Esophagus (tissue), 2 donors: ENCODE data around the gene HCFC1. TPM values are rescaled to one million over a fixed set of nuclear protein-coding genes. Genes with fewer than 3 reads are reported as not detected.

ENCODE experiments used
- H3K27ac ChIP-seq, 2 donors: one replicate each; pipeline ENCODE4 v1.5.1; 2013; ENCODE audit warnings: low read depth in 2 of 2, mild to moderate bottlenecking in 2 of 2, inconsistent platforms in 1 of 2, low read length in 1 of 2, moderate library complexity in 1 of 2
- H3K27me3 ChIP-seq, 2 donors: one replicate each; pipeline ENCODE4 v1.6.1; 2013; ENCODE audit warnings: low read length in 2 of 2, control low read depth in 1 of 2, mild to moderate bottlenecking in 1 of 2; ENCODE audit not compliant: insufficient read depth in 2 of 2, control insufficient read depth in 1 of 2
- H3K36me3 ChIP-seq, 2 donors: one replicate each; pipeline ENCODE4 v1.6.1; 2013; ENCODE audit warnings: low read length in 1 of 2; ENCODE audit not compliant: control insufficient read depth in 2 of 2, insufficient read depth in 2 of 2
- H3K4me1 ChIP-seq, 2 donors: one replicate each; pipeline ENCODE4 v1.6.1; 2013; ENCODE audit warnings: low read length in 1 of 2; ENCODE audit not compliant: control insufficient read depth in 2 of 2, insufficient read depth in 2 of 2
- H3K4me3 ChIP-seq, 2 donors: one replicate each; pipeline ENCODE4 v1.5.1; 2013; ENCODE audit warnings: low read length in 2 of 2, mild to moderate bottlenecking in 2 of 2, low read depth in 1 of 2, moderate library complexity in 1 of 2
- H3K9me3 ChIP-seq, 2 donors: one replicate each; pipeline ENCODE4 v1.6.1; 2013; ENCODE audit warnings: mild to moderate bottlenecking in 2 of 2, low read depth in 1 of 2, low read length in 1 of 2, moderate library complexity in 1 of 2; ENCODE audit not compliant: control insufficient read depth in 2 of 2, insufficient read depth in 1 of 2
- WGBS, 2 donors: extraction: QIAGEN DNeasy Blood & Tissue Kit; methylation state at CpG; one replicate each; pipeline ENCODE4 v1.1.7; 2013; 5-methylcytosine and 5-hydroxymethylcytosine counted together
- polyA plus RNA-seq, 2 donors: library from polyadenylated mRNA; stranded (reverse); fragments of 200-250 nt; gene quantifications; one replicate each; pipeline ENCODE4 v1.2.3, GENCODE V29; 2013
- donor health status: healthy with polysubstance abuse.
- donor health status: Bipolar disorder and iron deficiency.

HCFC1 gene
- polyA plus RNA-seq, 2 donors = 13.0 to 15.9 TPM

- Histone ChIP-seq H3K27me3 (no peaks in the 10 kb centered on the region), H3K27ac (peak overlapping the region in 1 of 2 donors; percentile 37), H3K9me3 (no peaks in the 10 kb centered on the region), H3K4me3 (peak overlapping the region; percentile 74 to 79), H3K4me1 (peaks cover 0 to 6% of the 10 kb centered on the region in 2 donors), H3K36me3 (peaks cover 0 to 21% of the 10 kb centered on the region in 2 donors)
- WGBS, 2 donors = 19 to 45% methylated on average over 7 of the region's 7 CpGs
Observed at GRCh38 chrX:153933748-153934147, 37.9 kb downstream of the HCFC1 start.

GRCh38 chrX:153932220-153932915 is 39.2 kb downstream of the HCFC1 start:
- peaks cover 0 to 21% of the 10 kb centered on the region in 2 donors for H3K36me3 ChIP-seq
- H3K27ac ChIP-seq = no peak overlapping the region
- no peak overlapping the region for H3K4me3 ChIP-seq
- no peaks in the 10 kb centered on the region for H3K27me3 ChIP-seq
- 91% methylated on average over 13 of the region's 13 CpGs for WGBS, 2 donors
- no peaks in the 10 kb centered on the region for H3K9me3 ChIP-seq
- peaks cover 0 to 7% of the 10 kb centered on the region in 2 donors for H3K4me1 ChIP-seq

- Histone ChIP-seq H3K27me3 (no peaks in the 10 kb centered on the region), H3K36me3 (peaks cover 0 to 21% of the 10 kb centered on the region in 2 donors), H3K9me3 (no peaks in the 10 kb centered on the region), H3K4me1 (peaks cover 0 to 11% of the 10 kb centered on the region in 2 donors), H3K4me3 (no peak overlapping the region), H3K27ac (no peak overlapping the region)
- WGBS, 2 donors = 93 to 94% methylated on average over 13 of the region's 13 CpGs
Observed at GRCh38 chrX:153931748-153932147, 39.9 kb downstream of the HCFC1 start.

GRCh38 chrX:153931151-153931550 is 40.5 kb downstream of the HCFC1 start:
- 86 to 90% methylated on average over 8 of the region's 8 CpGs for WGBS, 2 donors
- no peaks in the 10 kb centered on the region for H3K27me3 ChIP-seq
- H3K4me1 ChIP-seq = peaks cover 0 to 14% of the 10 kb centered on the region in 2 donors
- H3K36me3 ChIP-seq = peaks cover 0 to 21% of the 10 kb centered on the region in 2 donors
- H3K27ac ChIP-seq = no peak overlapping the region
- H3K9me3 ChIP-seq = no peaks in the 10 kb centered on the region
- H3K4me3 ChIP-seq = no peak overlapping the region

- Histone ChIP-seq H3K4me1 (peaks cover 0 to 10% of the 10 kb centered on the region in 2 donors), H3K27ac (no peak overlapping the region)
- WGBS, 2 donors = 87 to 92% methylated on average over 31 of the region's 31 CpGs
Observed at GRCh38 chrX:153930011-153930910, 41.4 kb downstream of the HCFC1 start.

GRCh38 chrX:153929576-153929975 is 42.0 kb downstream of the HCFC1 start:
- H3K4me1 ChIP-seq = peaks cover 0 to 10% of the 10 kb centered on the region in 2 donors
- no peaks in the 10 kb centered on the region for H3K9me3 ChIP-seq
- H3K27ac ChIP-seq = peak overlapping the region; percentile 58 to 73
- no peaks in the 10 kb centered on the region for H3K27me3 ChIP-seq
- peaks cover 0 to 21% of the 10 kb centered on the region in 2 donors for H3K36me3 ChIP-seq
- no peak overlapping the region for H3K4me3 ChIP-seq
- 84 to 85% methylated on average over 9 to 10 of the region's 10 CpGs for WGBS, 2 donors

More at GRCh38 chrX:153930011-153930910, 41.4 kb downstream of the HCFC1 start:
- Histone ChIP-seq H3K36me3 (peaks cover 0 to 21% of the 10 kb centered on the region in 2 donors), H3K9me3 (no peaks in the 10 kb centered on the region), H3K4me3 (no peak overlapping the region), H3K27me3 (no peaks in the 10 kb centered on the region)

- Histone ChIP-seq H3K36me3 (peaks cover 0 to 21% of the 10 kb centered on the region in 2 donors), H3K4me3 (no peak overlapping the region), H3K9me3 (no peaks in the 10 kb centered on the region), H3K27me3 (no peaks in the 10 kb centered on the region), H3K27ac (peak overlapping the region; percentile 69 to 73), H3K4me1 (peaks cover 0 to 10% of the 10 kb centered on the region in 2 donors)
- WGBS, 2 donors = 17 to 47% methylated on average over 9 of the region's 9 CpGs
Observed at GRCh38 chrX:153928846-153929245, 42.8 kb downstream of the HCFC1 start.

GRCh38 chrX:153927922-153928760 is 43.5 kb downstream of the HCFC1 start:
- WGBS, 2 donors = 1 to 6% methylated on average over 50 to 76 of the region's 76 CpGs
- Histone ChIP-seq H3K27ac (peak overlapping the region; percentile 99), H3K4me3 (peak overlapping the region; percentile 56 to 69), H3K27me3 (no peaks in the 10 kb centered on the region), H3K9me3 (no peaks in the 10 kb centered on the region), H3K36me3 (peaks cover 0 to 21% of the 10 kb centered on the region in 2 donors), H3K4me1 (peaks cover 0 to 13% of the 10 kb centered on the region in 2 donors)

- peaks cover 0 to 13% of the 10 kb centered on the region in 2 donors for H3K4me1 ChIP-seq
- H3K27me3 ChIP-seq = no peaks in the 10 kb centered on the region
- H3K36me3 ChIP-seq = peaks cover 0 to 21% of the 10 kb centered on the region in 2 donors
- WGBS, 2 donors = 0 to 19% methylated on average over 8 of the region's 8 CpGs
- H3K27ac ChIP-seq = peak overlapping the region; percentile 99
- peak overlapping the region; percentile 56 to 69 for H3K4me3 ChIP-seq
- no peaks in the 10 kb centered on the region for H3K9me3 ChIP-seq
Observed at GRCh38 chrX:153927672-153927921, 44.0 kb downstream of the HCFC1 start.
